ENCODE measurements around the gene SDCBP2.

GRCh38 chr20:1368448-1369199 is 39.7 kb upstream of the SDCBP2 start:
- TF ChIP-seq CTCF (IDR thresholded peaks at IDR 0.05; ENCODE audit: low read depth, low read length) (no peak), EZH2phosphoT487 (IDR thresholded peaks at IDR 0.05; ENCODE audit: low read depth) (no peak)

Data from OCI-LY3 (cell line).